ENCODE results near the gene KLHL41.
"Not testable (repeated sequence)": the region's sequence is repeated elsewhere in the genome, so short reads cannot be mapped to it uniquely, and the experiment has no call there.

GRCh38 chr2:169562084-169562483 lies 52.6 kb downstream of the KLHL41 start:
- TF ChIP-seq CTCF, POLR2A, POLR2AphosphoS5, EP300 (IDR thresholded peaks at IDR 0.05): not testable (repeated sequence)

All from stomach (tissue), 4 donors.